Activated CD4-positive, alpha-beta memory T cell treated with anti-CD3 and anti-CD28 coated beads, Interleukin-2, amount 10 ng/mL, durations not matched to agents 7 days and 5 days (primary cell): ENCODE measurements around the gene CAMK1G. TPM values are rescaled to one million over a fixed set of nuclear protein-coding genes. Genes with fewer than 3 reads are reported as not detected.
A peak's percentile ranks its signal among the peaks of the same experiment; 100 is the strongest.

ENCODE experiments used
- CTCF ChIA-PET: fragments of 350-600 bp; sonication (Branson Sonifier 250); formaldehyde crosslinking; loops from one replicate; lab custom pipeline; 2021; ENCODE audit warnings: antibody characterized with exemption, inconsistent platforms; lab: Charles Lee
- POLR2A ChIA-PET: fragments of 350-600 bp; sonication (Branson Sonifier 250); formaldehyde crosslinking; loops from one replicate; lab custom pipeline; 2021; ENCODE audit warnings: antibody characterized with exemption; lab: Charles Lee
- DNase-seq: peaks from one replicate; pipeline ENCODE4 v3.0.0-alpha.2; 2020
- H3K27ac Mint-ChIP-seq: one replicate; pipeline ENCODE4 v1.8.0; 2021; ENCODE audit warnings: mild to moderate bottlenecking, mixed read lengths
- H3K27me3 Mint-ChIP-seq: one replicate; pipeline ENCODE4 v1.8.0; 2021; ENCODE audit warnings: mixed read lengths
- H3K36me3 Mint-ChIP-seq: one replicate; pipeline ENCODE4 v1.8.0; 2021; ENCODE audit warnings: low read depth, mixed read lengths
- H3K4me1 Mint-ChIP-seq: one replicate; pipeline ENCODE4 v1.8.0; 2021; ENCODE audit warnings: mixed read lengths
- H3K4me3 Mint-ChIP-seq: one replicate; pipeline ENCODE4 v1.8.0; 2021; ENCODE audit warnings: mild to moderate bottlenecking, mixed read lengths
- H3K9me3 Mint-ChIP-seq: one replicate; pipeline ENCODE4 v1.8.0; 2021; ENCODE audit warnings: mixed read lengths
- total RNA-seq, 2 experiments: library from RNA; stranded (reverse); gene quantifications; one replicate each; pipeline ENCODE4 v1.2.3, GENCODE V29; 2021

Gene CAMK1G
- total RNA-seq, 2 experiments from 2014 or later: not detected

GRCh38 chr1:209609791-209610630, 26.5 kb downstream of the CAMK1G start:
- ChIA-PET POLR2A (no interaction called here), CTCF (interaction anchor here (1.0 to 1.7 kb wide), 4 partner anchors 14 to 167 kb away, joined by 3 to 5 read pairs (median 4); no protein-coding TSS in a partner anchor)
- H3K9me3 Mint-ChIP-seq: no peaks in the 10 kb centered on the region
- no peaks in the 10 kb centered on the region for H3K27me3 Mint-ChIP-seq
- H3K27ac Mint-ChIP-seq: no peak overlapping the region
- H3K4me3 Mint-ChIP-seq: no peak overlapping the region
- H3K4me1 Mint-ChIP-seq: peaks cover 27% of the 10 kb centered on the region
- peaks cover 3% of the 10 kb centered on the region for H3K36me3 Mint-ChIP-seq
- no peak for DNase-seq

DNA sequence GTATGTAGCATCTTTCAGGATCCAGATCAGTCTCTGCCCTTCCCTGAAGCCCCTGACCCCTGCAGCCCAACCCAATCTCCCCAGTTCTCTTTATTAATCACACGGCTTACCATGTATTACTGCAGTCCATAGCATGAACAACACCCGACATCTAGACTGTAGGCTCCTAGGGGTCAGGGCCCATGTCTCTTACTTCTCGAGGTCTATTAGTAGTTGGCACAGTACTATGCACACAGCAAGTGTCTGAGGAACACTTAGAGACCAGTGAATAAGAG, 27.1 kb downstream of the CAMK1G start:
- CTCF ChIA-PET: interaction anchor here (1.0 to 1.4 kb wide), 3 partner anchors 14 to 167 kb away, joined by 3 to 4 read pairs (median 3); no protein-coding TSS in a partner anchor
- no peaks in the 10 kb centered on the region for H3K9me3 Mint-ChIP-seq

DNA sequence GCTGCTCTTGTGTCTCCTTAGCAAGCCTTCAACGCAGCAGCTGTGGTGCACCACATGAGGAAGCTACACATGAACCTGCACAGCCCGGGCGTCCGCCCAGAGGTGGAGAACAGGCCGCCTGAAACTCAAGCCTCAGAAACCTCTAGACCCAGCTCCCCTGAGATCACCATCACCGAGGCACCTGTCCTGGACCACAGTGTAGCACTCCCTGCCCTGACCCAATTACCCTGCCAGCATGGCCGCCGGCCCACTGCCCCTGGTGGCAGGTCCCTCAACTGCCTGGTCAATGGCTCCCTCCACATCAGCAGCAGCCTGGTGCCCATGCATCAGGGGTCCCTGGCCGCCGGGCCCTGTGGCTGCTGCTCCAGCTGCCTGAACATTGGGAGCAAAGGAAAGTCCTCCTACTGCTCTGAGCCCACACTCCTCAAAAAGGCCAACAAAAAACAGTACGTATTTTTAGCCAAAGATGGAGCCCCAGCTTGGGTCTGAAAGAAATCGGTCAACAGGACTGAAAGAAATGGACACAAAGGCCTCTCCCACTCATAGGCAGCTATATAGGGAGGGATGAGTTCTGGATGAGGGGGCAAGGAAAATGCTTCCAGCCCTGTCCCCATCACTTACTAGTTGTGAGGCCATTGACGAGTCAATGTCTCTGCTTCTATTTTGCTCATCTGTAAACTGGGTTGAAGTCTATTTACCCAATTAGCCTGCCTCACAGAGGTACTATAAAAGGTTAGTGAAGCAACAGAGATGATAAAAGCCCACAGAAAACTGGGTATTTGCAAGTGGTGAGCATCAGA, 28.5 kb downstream of the CAMK1G start:
- ChIA-PET POLR2A (no interaction called here), CTCF (interaction anchor here (0.7 to 0.8 kb wide), 2 partner anchors 9 to 36 kb away, joined by 3 read pairs; no protein-coding TSS in a partner anchor)
- DNase-seq: peak; percentile 52
- Mint-ChIP-seq H3K36me3 (peaks cover 6% of the 10 kb centered on the region), H3K9me3 (no peaks in the 10 kb centered on the region), H3K4me1 (peaks cover 22% of the 10 kb centered on the region), H3K4me3 (no peak overlapping the region), H3K27ac (peak overlapping the region; percentile 18), H3K27me3 (no peaks in the 10 kb centered on the region)

More for the DNA sequence above, 27.1 kb downstream of the CAMK1G start:
- DNase-seq: no peak
- peaks cover 3% of the 10 kb centered on the region for H3K36me3 Mint-ChIP-seq
- no peak overlapping the region for H3K27ac Mint-ChIP-seq
- H3K4me3 Mint-ChIP-seq: no peak overlapping the region
- H3K4me1 Mint-ChIP-seq: peaks cover 24% of the 10 kb centered on the region
- no peaks in the 10 kb centered on the region for H3K27me3 Mint-ChIP-seq
- POLR2A ChIA-PET: no interaction called here

DNA sequence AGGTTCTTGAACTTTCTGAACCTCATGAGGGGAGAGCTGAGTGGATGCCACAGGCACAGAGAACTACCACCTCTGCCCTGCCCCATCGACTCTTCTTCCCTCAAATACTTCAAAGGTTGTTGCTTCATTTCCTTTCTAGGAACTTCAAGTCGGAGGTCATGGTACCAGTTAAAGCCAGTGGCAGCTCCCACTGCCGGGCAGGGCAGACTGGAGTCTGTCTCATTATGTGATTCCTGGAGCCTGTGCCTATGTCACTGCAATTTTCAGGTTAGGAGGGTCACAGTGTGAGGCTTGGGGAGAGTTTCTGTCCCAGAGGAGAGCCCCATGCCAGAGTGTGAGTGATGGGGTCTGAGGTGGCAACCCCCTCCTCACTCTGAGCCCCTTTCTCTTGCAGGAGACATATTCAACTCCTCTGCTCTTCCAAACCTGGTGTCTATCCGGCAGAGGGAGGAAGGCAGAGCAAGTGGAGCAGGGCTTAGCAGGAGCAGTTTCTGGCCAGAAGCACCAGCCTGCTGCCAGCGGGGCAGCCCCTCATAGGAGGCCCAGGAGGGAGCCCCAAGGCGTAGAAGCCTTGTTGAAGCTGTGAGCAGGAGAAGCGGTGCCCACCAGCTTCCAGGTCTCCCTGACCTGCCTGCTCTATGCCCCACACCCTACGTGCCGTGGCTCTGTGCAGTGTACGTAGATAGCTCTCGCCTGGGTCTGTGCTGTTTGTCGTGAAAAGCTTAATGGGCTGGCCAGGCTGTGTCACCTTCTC, 29.3 kb downstream of the CAMK1G start:
- Mint-ChIP-seq H3K27me3 (no peaks in the 10 kb centered on the region), H3K9me3 (no peaks in the 10 kb centered on the region), H3K36me3 (peaks cover 10% of the 10 kb centered on the region), H3K4me3 (no peak overlapping the region), H3K27ac (peak overlapping the region; percentile 42), H3K4me1 (peaks cover 22% of the 10 kb centered on the region)
- no peak for DNase-seq
- POLR2A ChIA-PET: no interaction called here
- CTCF ChIA-PET: no interaction called here

DNA sequence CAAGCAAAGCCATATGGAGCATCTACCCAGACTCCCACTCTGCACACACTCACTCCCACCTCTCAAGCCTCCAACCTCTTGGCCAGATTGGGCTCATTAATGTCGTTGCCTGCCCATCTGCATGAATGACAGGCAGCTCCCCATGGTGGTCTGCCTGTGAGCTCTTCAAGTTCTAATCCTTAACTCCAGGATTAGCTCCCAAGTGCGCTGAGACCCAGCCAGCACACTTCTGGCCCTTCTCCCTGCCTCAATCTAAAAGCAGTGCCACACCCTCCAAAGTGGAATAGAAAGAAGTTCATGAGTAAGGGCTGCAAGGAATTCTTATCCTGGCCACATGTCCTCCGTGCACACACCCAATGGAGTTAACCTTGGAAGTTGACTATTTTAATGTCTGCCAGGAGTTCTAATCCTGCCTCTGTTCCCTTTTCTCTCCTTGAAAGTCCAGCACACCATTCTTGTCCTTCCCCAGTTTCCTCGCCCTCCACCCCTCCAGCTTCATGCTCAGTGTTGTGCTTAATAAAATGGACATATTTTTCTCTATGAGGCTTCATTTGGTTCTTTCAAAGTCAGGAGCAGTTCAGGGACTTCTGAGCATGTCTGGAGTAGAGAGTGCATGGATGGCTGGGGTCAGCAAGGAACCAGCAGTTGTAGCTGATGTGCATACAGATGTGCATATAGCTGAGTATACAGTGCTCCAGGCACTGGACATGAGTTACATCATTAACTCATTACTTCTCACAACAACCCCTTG, 30.1 kb downstream of the CAMK1G start:
- POLR2A ChIA-PET: no interaction called here
- no peak for DNase-seq
- Mint-ChIP-seq H3K4me1 (peaks cover 22% of the 10 kb centered on the region), H3K36me3 (peaks cover 10% of the 10 kb centered on the region), H3K27me3 (no peaks in the 10 kb centered on the region), H3K4me3 (no peak overlapping the region), H3K27ac (no peak overlapping the region), H3K9me3 (no peaks in the 10 kb centered on the region)
- CTCF ChIA-PET: no interaction called here

- Mint-ChIP-seq H3K36me3 (peaks cover 10% of the 10 kb centered on the region), H3K4me1 (peaks cover 27% of the 10 kb centered on the region), H3K27me3 (no peaks in the 10 kb centered on the region), H3K27ac (no peak overlapping the region), H3K9me3 (no peaks in the 10 kb centered on the region), H3K4me3 (no peak overlapping the region)
- CTCF ChIA-PET: no interaction called here
- DNase-seq: no peak
- POLR2A ChIA-PET: no interaction called here
Observed at GRCh38 chr1:209614151-209614420, 30.6 kb downstream of the CAMK1G start.

- CTCF ChIA-PET: interaction anchor here (1.5 to 2.5 kb wide), 2 partner anchors 9 to 12 kb away, joined by 4 to 6 read pairs; no protein-coding TSS in a partner anchor
- no peaks in the 10 kb centered on the region for H3K9me3 Mint-ChIP-seq
Observed at GRCh38 chr1:209614906-209615305, 31.4 kb downstream of the CAMK1G start.

GRCh38 chr1:209616366-209617046, 33.0 kb downstream of the CAMK1G start:
- no peak overlapping the region for H3K4me3 Mint-ChIP-seq
- H3K9me3 Mint-ChIP-seq: no peaks in the 10 kb centered on the region
- H3K27ac Mint-ChIP-seq: no peak overlapping the region
- CTCF ChIA-PET: interaction anchor here (1.0 to 2.5 kb wide), 2 partner anchors 11 to 13 kb away, joined by 4 to 6 read pairs; no protein-coding TSS in a partner anchor
- POLR2A ChIA-PET: no interaction called here
- H3K36me3 Mint-ChIP-seq: peaks cover 10% of the 10 kb centered on the region
- H3K27me3 Mint-ChIP-seq: no peaks in the 10 kb centered on the region
- peaks cover 26% of the 10 kb centered on the region for H3K4me1 Mint-ChIP-seq
- no peak for DNase-seq

More at GRCh38 chr1:209614906-209615305, 31.4 kb downstream of the CAMK1G start:
- Mint-ChIP-seq H3K4me3 (no peak overlapping the region), H3K27ac (no peak overlapping the region), H3K4me1 (peaks cover 30% of the 10 kb centered on the region), H3K36me3 (peaks cover 10% of the 10 kb centered on the region), H3K27me3 (no peaks in the 10 kb centered on the region)
- DNase-seq: no peak
- POLR2A ChIA-PET: no interaction called here

- Mint-ChIP-seq H3K4me3 (no peak overlapping the region), H3K9me3 (no peaks in the 10 kb centered on the region), H3K27ac (no peak overlapping the region), H3K4me1 (peaks cover 20% of the 10 kb centered on the region), H3K36me3 (peaks cover 10% of the 10 kb centered on the region), H3K27me3 (no peaks in the 10 kb centered on the region)
- DNase-seq: no peak
- CTCF ChIA-PET: interaction anchor here (2.5 kb wide), 1 partner anchor 10 kb away, joined by 6 read pairs; no protein-coding TSS in a partner anchor
- POLR2A ChIA-PET: no interaction called here
Observed at GRCh38 chr1:209617047-209617673, 33.6 kb downstream of the CAMK1G start.

GRCh38 chr1:209617755-209618154, 34.2 kb downstream of the CAMK1G start:
- Mint-ChIP-seq H3K27ac (no peak overlapping the region), H3K27me3 (no peaks in the 10 kb centered on the region), H3K36me3 (peaks cover 10% of the 10 kb centered on the region), H3K4me3 (no peak overlapping the region), H3K9me3 (no peaks in the 10 kb centered on the region), H3K4me1 (peaks cover 14% of the 10 kb centered on the region)
- DNase-seq: no peak
- ChIA-PET CTCF (interaction anchor here (1.4 kb wide), 1 partner anchor 10 kb away, joined by 3 read pairs; no protein-coding TSS in a partner anchor), POLR2A (no interaction called here)

GRCh38 chr1:209618291-209618690, 34.8 kb downstream of the CAMK1G start:
- Mint-ChIP-seq H3K4me3 (no peak overlapping the region), H3K9me3 (no peaks in the 10 kb centered on the region), H3K4me1 (peaks cover 10% of the 10 kb centered on the region), H3K27me3 (no peaks in the 10 kb centered on the region), H3K36me3 (peaks cover 10% of the 10 kb centered on the region), H3K27ac (no peak overlapping the region)
- no peak for DNase-seq
- ChIA-PET CTCF (interaction anchor here (1.3 to 1.4 kb wide), 3 partner anchors 9 to 52 kb away, joined by 3 to 4 read pairs (median 4); no protein-coding TSS in a partner anchor), POLR2A (no interaction called here)
